HG02884 (cell line): Measurements from ENCODE around the gene PCDHGA8.
"Not testable (repeated sequence)": the region's sequence is repeated elsewhere in the genome, so short reads cannot be mapped to it uniquely, and the experiment has no call there.

Experiments
- ATAC-seq: cut with Tn5 transposase; IDR thresholded peaks from one replicate; pipeline ENCODE4 v1.9.1; 2021; ENCODE audit warnings: mild to moderate bottlenecking, moderate library complexity; ENCODE audit not compliant: unreplicated experiment

Gene PCDHGA8

DNA sequence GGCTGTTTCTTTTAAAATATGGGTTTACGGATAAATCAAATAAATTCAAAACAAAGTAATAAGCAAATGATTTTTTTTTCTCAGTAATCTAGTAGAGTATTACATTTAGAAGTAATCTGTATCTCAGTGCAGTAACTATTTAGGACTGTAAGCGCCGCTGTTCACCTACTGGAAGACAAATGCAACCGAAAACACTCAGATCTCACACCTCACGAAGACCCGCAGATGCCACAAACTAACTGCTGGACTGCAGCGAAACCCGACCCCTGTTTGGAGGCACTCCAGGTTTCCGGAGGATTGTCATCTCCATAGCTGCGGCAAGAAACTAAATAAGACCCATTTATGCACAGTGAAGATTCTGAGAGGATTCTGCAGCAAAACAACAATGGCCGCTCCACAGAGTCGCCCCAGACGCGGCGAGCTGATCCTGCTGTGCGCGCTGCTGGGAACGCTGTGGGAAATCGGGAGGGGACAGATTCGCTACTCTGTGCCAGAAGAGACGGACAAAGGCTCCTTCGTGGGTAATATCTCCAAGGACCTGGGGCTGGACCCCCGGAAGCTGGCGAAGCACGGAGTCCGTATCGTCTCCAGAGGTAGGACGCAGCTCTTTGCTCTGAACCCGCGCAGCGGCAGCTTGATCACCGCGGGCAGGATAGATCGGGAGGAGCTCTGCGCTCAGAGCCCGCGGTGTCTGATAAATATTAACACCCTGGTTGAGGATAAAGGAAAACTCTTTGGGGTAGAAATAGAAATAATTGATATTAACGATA, at the start of gene PCDHGA8:
Gene PCDHGA8 (plus strand): TSS at position 205 of the 770 bp plus-strand sequence. CDS start 181 bp downstream, at position 386.
- no peak for ATAC-seq

DNA sequence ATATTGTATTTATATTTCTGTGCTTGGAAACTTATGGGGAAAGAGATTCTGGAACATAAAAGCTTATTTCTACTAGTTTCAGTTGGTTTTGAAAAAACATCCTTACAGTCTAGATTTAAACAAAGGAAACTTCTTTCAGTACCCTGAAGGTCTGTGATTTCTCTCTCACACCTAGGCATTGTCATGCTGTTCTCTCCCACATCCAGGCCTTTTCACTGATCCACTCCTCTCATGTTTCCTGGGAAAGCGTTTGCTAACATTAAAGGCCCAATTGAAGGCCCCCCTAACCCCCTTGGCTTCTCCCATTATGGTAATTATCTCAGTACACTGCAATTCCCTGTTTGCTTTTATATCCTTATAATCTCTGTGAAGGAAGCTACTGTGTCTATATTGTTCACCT, 49.7 kb upstream of the PCDHGA8 start:
- no peak for ATAC-seq

DNA sequence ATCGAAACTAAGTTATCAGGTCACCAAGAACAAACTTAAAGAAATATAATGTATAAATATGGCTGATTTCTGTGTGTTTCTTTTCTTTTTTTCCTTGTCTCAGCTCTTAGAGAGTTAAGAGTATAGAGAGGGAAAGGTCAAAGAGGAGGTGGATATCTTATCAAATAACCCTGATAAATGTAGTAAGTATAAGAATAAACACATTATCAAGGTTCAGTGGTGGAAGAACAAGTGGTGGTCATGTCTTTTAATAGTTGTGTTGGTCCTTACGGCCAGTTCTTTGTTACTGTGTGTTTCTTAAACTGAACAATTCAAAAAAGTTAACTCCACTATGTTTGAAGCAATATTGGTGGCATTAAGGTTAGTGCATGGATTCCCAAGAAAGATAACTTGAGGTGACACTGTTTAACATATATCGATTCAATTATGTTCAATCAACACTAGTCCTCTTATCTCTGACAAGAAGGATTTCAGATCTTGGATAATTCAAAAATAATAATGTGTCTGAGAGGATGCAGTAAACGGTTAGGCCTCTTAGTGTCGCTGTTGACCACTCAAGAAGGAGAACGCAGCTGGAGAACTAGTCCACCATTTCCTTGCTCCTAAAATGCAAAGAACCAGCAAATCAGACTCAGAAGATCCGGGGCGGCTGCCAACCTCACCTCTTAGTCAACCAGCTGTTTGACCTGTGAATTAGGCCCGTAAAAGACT, 49.0 kb upstream of the PCDHGA8 start, which contains the start of gene PCDHGA3:
Gene PCDHGA3 (plus strand): TSS at position 588 of the 711 bp plus-strand sequence. CDS start 205 bp downstream, outside the sequence.
- no peak for ATAC-seq

DNA sequence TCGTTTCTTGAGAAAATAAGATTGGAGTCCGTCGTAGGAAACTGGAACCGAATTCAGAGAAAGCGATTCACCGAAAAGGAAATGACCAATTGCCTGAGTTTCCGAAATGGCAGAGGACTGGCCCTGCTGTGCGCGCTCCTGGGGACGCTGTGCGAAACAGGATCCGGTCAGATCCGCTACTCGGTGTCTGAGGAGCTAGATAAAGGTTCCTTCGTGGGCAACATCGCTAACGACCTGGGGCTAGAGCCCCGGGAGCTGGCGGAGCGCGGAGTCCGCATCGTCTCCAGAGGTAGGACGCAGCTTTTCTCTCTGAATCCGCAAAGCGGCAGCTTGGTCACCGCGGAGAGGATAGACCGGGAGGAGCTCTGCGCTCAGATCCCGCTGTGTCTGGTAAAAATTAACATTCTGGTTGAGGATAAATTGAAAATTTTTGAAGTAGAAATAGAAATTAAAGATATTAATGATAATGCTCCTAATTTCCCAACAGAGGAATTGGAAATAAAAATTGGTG, 48.4 kb upstream of the PCDHGA8 start:
- no peak for ATAC-seq

DNA sequence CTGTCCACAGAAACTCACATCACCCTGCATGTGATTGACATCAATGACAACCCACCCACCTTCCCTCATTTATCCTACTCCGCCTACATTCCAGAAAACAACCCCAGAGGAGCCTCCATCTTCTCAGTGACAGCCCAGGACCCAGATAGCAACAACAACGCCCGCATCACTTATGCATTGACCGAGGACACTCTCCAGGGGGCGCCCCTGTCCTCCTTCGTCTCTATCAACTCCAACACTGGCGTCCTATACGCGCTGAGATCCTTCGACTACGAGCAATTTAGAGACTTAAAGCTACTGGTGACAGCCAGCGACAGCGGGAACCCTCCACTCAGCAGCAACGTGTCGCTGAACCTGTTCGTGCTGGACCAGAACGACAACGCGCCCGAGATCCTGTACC, 47.1 kb upstream of the PCDHGA8 start:
- ATAC-seq, result no peak

DNA sequence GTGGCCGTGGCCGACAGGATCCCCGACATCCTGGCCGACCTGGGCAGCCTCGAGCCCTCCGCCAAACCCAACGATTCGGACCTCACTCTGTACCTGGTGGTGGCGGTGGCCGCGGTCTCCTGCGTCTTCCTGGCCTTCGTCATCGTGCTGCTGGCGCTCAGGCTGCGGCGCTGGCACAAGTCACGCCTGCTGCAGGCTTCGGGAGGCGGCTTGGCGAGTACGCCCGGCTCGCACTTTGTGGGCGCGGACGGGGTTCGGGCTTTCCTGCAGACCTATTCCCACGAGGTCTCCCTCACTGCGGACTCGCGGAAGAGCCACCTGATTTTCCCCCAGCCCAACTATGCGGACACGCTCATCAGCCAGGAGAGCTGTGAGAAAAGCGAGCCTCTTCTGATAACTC, 46.4 kb upstream of the PCDHGA8 start:
- ATAC-seq, result not testable (repeated sequence)

DNA sequence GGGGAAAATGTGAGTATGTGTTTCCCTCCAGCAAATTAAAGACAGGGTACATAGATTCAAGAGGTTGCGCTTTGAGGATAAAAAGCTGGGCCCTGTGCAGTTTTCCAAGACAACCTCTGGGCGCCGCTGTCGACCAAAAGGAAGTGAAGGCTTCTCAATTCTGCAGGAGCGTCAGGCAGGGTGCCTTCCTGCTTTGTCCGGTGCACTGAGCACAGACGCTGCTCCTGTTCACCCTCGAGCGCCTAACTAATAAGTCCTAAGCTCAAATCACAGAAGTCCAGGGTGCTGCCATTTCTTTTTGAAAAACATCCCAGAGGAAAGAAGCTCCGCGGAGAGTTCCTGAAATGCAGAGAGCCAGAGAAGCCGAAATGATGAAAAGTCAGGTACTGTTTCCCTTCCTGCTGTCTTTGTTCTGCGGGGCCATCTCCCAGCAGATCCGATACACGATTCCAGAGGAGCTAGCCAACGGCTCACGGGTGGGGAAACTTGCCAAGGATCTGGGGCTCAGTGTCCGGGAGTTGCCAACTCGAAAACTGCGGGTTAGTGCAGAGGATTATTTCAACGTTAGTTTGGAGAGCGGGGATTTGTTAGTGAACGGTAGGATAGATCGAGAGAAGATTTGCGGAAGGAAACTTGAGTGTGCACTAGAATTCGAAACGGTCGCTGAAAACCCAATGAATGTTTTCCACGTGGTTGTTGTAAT, 42.4 kb upstream of the PCDHGA8 start, which contains the start of gene PCDHGB1:
Gene PCDHGB1 (plus strand): TSS at position 183 of the 703 bp plus-strand sequence. CDS start 162 bp downstream, at position 345.
- ATAC-seq, result peak; percentile 73

DNA sequence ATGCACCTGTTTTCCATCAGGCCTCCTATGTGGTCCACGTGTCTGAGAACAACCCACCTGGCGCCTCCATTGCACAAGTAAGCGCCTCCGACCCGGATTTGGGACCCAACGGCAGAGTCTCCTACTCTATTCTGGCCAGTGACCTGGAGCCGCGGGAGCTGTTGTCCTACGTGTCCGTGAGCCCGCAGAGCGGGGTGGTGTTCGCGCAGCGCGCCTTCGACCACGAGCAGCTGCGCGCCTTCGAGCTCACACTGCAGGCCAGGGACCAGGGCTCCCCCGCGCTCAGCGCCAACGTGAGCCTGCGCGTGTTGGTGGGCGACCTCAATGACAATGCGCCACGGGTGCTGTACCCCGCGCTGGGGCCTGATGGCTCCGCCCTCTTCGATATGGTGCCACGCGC, 40.8 kb upstream of the PCDHGA8 start:
- ATAC-seq, result no peak

DNA sequence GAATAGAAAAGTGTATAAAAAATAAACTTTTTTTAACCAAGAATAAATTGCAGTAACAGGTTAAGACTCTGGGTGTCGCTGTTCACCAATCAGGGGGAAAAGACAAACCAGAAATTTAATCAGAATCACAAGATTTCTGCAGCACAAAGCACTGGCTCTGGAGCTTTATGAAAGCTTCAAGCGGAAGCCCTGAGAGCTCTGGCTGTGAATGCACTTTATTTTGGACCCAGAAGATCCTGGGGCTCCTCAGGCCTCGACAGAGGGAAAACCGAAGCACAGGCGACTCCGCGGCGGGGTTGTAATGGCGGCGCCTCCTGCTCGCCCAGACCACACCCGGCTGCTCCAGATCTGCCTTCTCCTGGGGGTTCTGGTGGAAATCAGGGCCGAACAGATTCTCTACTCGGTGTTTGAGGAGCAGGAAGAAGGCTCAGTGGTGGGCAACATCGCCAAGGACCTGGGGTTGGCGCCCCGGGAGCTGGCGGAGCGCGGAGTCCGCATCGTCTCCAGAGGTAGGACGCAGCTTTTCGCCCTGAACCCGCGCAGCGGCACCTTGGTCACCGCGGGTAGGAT, 37.4 kb upstream of the PCDHGA8 start, which contains the start of gene PCDHGA4:
Gene PCDHGA4 (plus strand): TSS at position 122 of the 570 bp plus-strand sequence. CDS start 87 bp downstream, at position 209.
- no peak for ATAC-seq

DNA sequence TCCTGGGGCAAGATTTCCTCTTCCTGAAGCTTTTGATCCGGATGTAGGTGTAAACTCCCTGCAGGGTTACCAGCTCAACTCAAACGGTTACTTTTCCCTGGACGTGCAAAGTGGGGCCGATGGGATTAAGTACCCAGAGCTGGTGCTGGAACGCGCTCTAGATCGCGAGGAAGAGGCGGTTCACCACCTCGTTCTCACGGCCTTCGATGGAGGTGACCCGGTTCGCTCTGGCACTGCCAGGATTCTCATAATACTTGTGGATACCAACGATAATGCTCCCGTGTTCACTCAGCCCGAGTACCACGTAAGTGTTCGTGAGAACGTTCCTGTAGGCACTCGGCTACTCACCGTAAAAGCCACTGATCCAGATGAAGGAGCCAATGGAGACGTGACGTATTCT, 36.8 kb upstream of the PCDHGA8 start:
- no peak for ATAC-seq

DNA sequence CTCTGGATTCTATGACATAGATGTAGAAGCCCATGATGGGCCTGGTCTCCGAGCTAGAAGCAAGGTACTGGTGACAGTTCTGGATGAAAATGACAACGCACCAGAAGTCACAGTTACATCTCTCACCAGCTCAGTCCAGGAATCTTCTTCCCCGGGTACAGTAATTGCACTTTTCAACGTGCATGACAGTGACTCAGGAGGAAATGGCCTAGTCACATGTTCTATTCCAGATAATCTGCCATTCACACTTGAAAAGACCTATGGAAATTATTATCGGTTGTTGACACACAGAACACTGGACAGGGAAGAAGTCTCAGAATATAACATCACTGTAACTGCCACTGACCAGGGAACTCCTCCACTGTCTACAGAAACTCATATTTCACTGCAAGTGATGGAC, 36.3 kb upstream of the PCDHGA8 start:
- no peak for ATAC-seq

DNA sequence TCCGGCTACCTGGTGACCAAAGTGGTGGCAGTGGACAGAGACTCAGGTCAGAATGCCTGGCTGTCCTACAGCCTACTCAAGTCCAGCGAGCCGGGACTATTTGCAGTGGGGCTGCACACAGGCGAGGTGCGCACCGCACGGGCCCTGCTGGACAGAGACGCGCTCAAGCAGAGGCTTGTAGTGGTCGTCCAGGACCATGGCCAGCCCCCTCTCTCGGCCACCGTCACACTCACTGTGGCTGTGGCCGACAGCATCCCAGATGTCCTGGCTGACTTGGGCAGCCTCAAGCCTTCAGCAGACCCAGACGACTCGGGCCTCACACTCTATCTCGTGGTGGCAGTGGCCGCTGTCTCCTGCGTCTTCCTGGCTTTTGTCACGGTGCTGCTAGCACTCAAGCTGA, 35.5 kb upstream of the PCDHGA8 start:
- no peak for ATAC-seq

DNA sequence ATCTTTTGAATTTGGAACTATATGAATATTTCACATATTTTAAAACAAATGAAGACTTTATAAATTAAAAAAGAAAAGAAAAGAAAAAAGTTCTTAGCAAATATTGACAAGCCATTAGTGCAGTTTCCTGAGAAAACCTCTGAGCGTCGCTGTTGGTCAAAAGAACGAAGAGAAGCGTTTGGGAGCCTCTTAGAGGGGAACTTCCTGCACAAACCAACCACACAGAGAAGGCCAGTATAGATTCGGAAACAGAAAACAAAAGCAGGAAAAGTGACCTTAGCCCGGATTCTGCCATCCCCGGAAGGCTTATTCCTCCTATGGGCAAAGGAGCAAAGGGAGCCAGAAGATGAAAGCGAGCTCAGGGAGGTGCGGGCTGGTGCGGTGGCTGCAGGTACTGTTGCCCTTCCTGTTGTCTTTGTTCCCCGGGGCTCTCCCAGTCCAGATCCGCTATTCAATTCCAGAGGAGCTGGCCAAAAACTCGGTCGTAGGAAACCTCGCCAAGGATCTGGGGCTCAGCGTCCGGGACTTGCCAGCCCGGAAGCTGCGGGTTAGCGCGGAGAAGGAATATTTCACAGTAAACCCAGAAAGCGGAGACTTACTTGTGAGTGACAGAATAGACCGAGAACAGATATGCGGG, 32.5 kb upstream of the PCDHGA8 start, which contains the start of gene PCDHGB2:
Gene PCDHGB2 (plus strand): TSS at position 205 of the 637 bp plus-strand sequence. CDS start 142 bp downstream, at position 347.
- no peak for ATAC-seq

DNA sequence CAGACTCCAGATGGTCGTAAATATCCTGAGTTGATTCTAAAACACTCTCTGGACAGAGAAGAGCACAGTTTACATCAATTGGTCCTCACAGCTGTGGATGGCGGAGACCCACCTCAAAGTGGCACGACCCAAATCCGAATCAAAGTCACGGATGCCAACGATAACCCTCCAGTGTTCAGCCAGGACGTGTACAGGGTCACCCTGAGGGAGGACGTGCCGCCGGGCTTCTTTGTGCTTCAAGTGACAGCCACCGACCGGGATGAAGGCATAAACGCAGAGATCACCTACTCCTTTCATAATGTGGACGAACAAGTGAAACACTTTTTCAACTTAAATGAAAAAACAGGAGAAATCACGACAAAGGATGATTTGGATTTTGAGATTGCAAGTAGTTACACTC, 31.7 kb upstream of the PCDHGA8 start:
- ATAC-seq, result no peak

DNA sequence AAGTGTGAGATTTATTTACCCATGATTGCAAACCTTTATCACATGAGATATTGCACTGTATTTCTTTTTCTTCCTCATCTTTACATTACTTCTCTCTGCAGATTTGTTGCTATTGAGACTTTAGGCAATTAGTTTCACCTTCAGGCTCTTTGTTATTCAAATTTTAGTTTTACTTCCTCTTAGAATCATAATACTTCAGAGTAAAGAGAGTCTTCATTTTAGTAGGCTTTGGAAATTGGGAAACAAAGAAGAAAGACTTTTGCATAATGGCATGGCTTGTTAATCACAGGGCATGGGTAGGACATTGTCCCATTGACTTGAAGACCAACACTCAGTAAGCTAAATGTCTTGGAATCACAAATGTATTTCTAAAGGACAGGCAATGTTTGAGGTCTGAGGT, 29.7 kb upstream of the PCDHGA8 start:
- no peak for ATAC-seq

DNA sequence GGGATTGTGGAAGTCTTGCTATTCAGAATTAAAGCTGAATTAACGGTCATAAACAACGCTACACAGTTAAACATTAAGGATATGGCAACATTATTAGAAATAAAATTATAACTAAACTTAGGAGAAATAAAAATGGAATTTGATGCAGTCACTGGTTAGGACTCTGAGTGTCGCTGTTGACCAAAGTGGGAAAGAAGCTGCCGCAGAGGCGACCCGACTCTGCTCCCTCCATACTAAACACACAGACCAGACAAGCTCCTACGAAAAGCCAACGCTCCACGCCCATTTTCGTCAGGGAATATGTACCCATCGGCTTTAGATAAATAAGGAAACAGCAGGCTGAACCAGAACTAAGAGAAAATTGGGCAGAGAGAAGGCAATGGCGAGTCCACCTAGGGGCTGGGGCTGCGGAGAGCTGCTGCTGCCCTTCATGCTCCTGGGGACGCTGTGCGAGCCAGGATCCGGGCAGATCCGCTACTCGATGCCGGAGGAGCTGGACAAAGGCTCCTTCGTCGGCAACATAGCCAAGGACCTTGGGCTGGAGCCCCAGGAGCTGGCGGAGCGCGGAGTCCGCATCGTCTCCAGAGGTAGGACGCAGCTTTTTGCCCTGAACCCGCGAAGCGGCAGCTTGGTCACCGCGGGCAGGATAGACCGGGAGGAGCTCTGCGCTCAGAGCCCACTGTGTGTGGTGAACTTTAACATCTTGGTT, 28.3 kb upstream of the PCDHGA8 start, which contains the start of gene PCDHGA5:
Gene PCDHGA5 (plus strand): TSS at position 211 of the 709 bp plus-strand sequence. CDS start 169 bp downstream, at position 380.
- no peak for ATAC-seq

DNA sequence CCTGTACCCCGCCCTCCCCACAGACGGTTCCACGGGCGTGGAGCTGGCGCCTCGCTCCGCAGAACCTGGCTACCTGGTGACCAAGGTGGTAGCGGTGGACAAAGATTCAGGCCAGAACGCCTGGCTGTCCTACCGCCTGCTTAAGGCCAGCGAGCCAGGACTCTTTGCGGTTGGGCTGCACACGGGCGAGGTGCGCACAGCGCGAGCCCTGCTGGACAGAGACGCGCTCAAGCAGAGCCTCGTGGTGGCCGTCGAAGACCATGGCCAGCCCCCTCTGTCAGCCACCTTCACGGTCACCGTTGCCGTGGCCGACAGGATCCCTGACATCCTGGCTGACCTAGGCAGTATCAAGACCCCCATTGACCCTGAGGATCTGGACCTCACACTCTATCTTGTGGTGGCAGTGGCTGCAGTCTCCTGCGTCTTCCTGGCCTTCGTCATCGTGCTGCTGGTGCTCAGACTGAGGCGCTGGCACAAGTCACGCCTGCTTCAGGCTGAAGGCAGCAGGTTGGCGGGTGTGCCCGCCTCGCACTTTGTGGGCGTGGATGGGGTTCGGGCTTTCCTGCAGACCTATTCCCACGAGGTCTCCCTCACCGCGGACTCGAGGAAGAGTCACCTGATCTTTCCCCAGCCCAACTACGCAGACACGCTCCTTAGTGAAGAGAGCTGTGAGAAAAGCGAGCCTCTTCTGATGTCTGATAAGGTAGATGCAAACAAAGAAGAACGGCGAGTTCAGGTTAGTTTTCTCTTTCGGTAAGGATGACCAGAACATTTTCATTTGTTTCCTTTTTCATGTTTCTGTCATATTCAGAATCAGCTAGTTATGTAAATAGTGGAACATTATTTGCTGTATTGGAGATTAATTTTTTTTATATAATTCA, 26.2 kb upstream of the PCDHGA8 start:
- no peak for ATAC-seq
